GM23338 (cell line): ENCODE data around the gene VGLL4. TPM values are rescaled to one million over a fixed set of nuclear protein-coding genes. Genes with fewer than 3 reads are reported as not detected.

Experiments used
- ATAC-seq: fragments of 200-7000 bp; cut with Tn5 transposase; 3 replicates; pipeline ENCODE4 v1.9.1; 2020
- DNase-seq: peaks from one replicate; pipeline ENCODE4 v3.0.0-alpha.2; 2015; ENCODE audit warnings: low spot score
- H2AFZ ChIP-seq: fragments of 200-600 bp; sonication (generic); 2 replicates; pipeline ENCODE4 v1.8.0; 2016; ENCODE audit warnings: antibody characterized with exemption, mild to moderate bottlenecking, moderate library complexity
- H3F3A ChIP-seq: fragments of 200-600 bp; sonication (generic); replicated peaks from 2 replicates; pipeline ENCODE4 v1.8.0; 2017; ENCODE audit warnings: antibody characterized with exemption, mixed run types, low read depth
- H3K27ac ChIP-seq: fragments of 200-600 bp; sonication (generic); 2 replicates; pipeline ENCODE4 v1.6.1; 2016; ENCODE audit warnings: low read depth
- H3K27me3 ChIP-seq: fragments of 200-600 bp; sonication (generic); 2 replicates; pipeline ENCODE4 v1.8.0; 2016; ENCODE audit warnings: mild to moderate bottlenecking, mixed run types, moderate library complexity; ENCODE audit not compliant: insufficient read depth
- H3K36me3 ChIP-seq: fragments of 200-600 bp; sonication (generic); 2 replicates; pipeline ENCODE4 v1.8.0; 2016; ENCODE audit warnings: mild to moderate bottlenecking; ENCODE audit not compliant: insufficient read depth
- H3K4me1 ChIP-seq: fragments of 200-600 bp; sonication (generic); 2 replicates; pipeline ENCODE4 v1.8.0; 2016; ENCODE audit warnings: mild to moderate bottlenecking, moderate library complexity; ENCODE audit not compliant: insufficient read depth
- H3K4me2 ChIP-seq: fragments of 200-600 bp; sonication (generic); 2 replicates; pipeline ENCODE4 v1.7.1; 2017; ENCODE audit warnings: mixed run types
- H3K4me3 ChIP-seq: fragments of 200-600 bp; sonication (generic); 2 replicates; pipeline ENCODE4 v1.6.1; 2016; ENCODE audit warnings: mixed run types
- H3K79me2 ChIP-seq: fragments of 200-600 bp; sonication (generic); replicated peaks from 2 replicates; pipeline ENCODE4 v1.8.0; 2017; ENCODE audit warnings: mild to moderate bottlenecking; ENCODE audit not compliant: insufficient read depth
- H3K9me2 ChIP-seq: fragments of 200-600 bp; sonication (generic); 2 replicates; pipeline ENCODE4 v1.8.0; 2017; ENCODE audit not compliant: insufficient read depth
- H4K20me1 ChIP-seq: fragments of 200-600 bp; sonication (generic); replicated peaks from 2 replicates; pipeline ENCODE4 v1.8.0; 2017; ENCODE audit warnings: mild to moderate bottlenecking; ENCODE audit not compliant: insufficient read depth
- H3K27ac Mint-ChIP-seq: 2 replicates; pipeline ENCODE4 v1.8.0; 2020; ENCODE audit warnings: inconsistent platforms, mild to moderate bottlenecking, moderate library complexity, mixed read lengths
- H3K27me3 Mint-ChIP-seq: 3 replicates; pipeline ENCODE4 v1.8.0; 2022; ENCODE audit warnings: low read depth, mild to moderate bottlenecking, moderate library complexity, mixed read lengths, inconsistent platforms; ENCODE audit not compliant: insufficient read depth, poor library complexity
- H3K36me3 Mint-ChIP-seq: 3 replicates; pipeline ENCODE4 v1.8.0; 2021; ENCODE audit warnings: low read depth, mild to moderate bottlenecking, inconsistent platforms, moderate library complexity, mixed read lengths
- H3K4me1 Mint-ChIP-seq: 3 replicates; pipeline ENCODE4 v1.8.0; 2020; ENCODE audit warnings: mild to moderate bottlenecking, inconsistent platforms, mixed read lengths
- H3K4me3 Mint-ChIP-seq: 3 replicates; pipeline ENCODE4 v1.8.0; 2021; ENCODE audit warnings: moderate library complexity, mild to moderate bottlenecking, inconsistent platforms, mixed read lengths
- H3K9me3 Mint-ChIP-seq: 3 replicates; pipeline ENCODE4 v1.8.0; 2020; ENCODE audit warnings: moderate library complexity, mild to moderate bottlenecking, inconsistent platforms, mixed read lengths
- CREB1 ChIP-seq: fragments of 250-450 bp; sonication (Bioruptor Pico); IDR thresholded peaks from 2 replicates; pipeline ENCODE4 v1.5.0; 2020; ENCODE audit warnings: low read depth, mild to moderate bottlenecking, moderate library complexity
- EZH2 ChIP-seq: fragments of 200-600 bp; sonication (generic); IDR thresholded peaks from one replicate; pipeline ENCODE4 v1.8.0; 2017; ENCODE audit warnings: antibody characterized with exemption, mild to moderate bottlenecking, low read depth; ENCODE audit not compliant: unreplicated experiment
- EZH2phosphoT487 ChIP-seq: fragments of 200-600 bp; sonication (generic); IDR thresholded peaks from one replicate; pipeline ENCODE4 v1.8.1; 2018; ENCODE audit warnings: antibody characterized with exemption; ENCODE audit not compliant: unreplicated experiment
- JUNB ChIP-seq: IDR thresholded peaks from one replicate; pipeline ENCODE4 v1.6.1; 2016; ENCODE audit warnings: antibody characterized with exemption; ENCODE audit not compliant: unreplicated experiment
- NANOG ChIP-seq: IDR thresholded peaks from 2 replicates; pipeline ENCODE4 v1.6.1; 2016; ENCODE audit warnings: antibody characterized with exemption, borderline replicate concordance
- POLR2AphosphoS5 ChIP-seq: IDR thresholded peaks from 2 replicates; pipeline ENCODE4 v1.6.1; 2016; ENCODE audit warnings: antibody characterized with exemption, low read depth
- ZNF114 ChIP-seq: fragments of 250-450 bp; sonication (Bioruptor Pico); IDR thresholded peaks from 2 replicates; pipeline ENCODE4 v1.5.0; 2020; ENCODE audit warnings: mild to moderate bottlenecking, moderate library complexity
- ZNF331 ChIP-seq: fragments of 250-450 bp; sonication (Bioruptor Pico); IDR thresholded peaks from 2 replicates; pipeline ENCODE4 v1.5.0; 2020; ENCODE audit warnings: low read depth, mild to moderate bottlenecking, moderate library complexity
- polyA plus RNA-seq: library from polyadenylated mRNA; unstranded; fragments of >200 nt; fragmentation: Nextera tagmentation; extraction: Ambion mirVana; gene quantifications from 2 replicates; pipeline ENCODE4 v1.2.1, GENCODE V29; 2016
- total RNA-seq: library from RNA; depleted of rRNA; stranded (reverse); fragments of >200 nt; shearing (Covaris generic); gene quantifications from 2 replicates; pipeline ENCODE4 v1.2.3, GENCODE V29; 2014
- TF ChIP-seq, protein P1 (sequence below): fragments of 250-450 bp; sonication (Bioruptor Pico); IDR thresholded peaks from 2 replicates; pipeline ENCODE4 v1.5.0; 2020; ENCODE audit warnings: mild to moderate bottlenecking, moderate library complexity
- TF ChIP-seq, protein P2 (sequence below): IDR thresholded peaks from 2 replicates; pipeline ENCODE4 v1.6.1; 2016; ENCODE audit warnings: antibody characterized with exemption
- TF ChIP-seq, protein P3 (sequence below): IDR thresholded peaks from one replicate; pipeline ENCODE4 v1.6.1; 2018; ENCODE audit warnings: antibody characterized with exemption; ENCODE audit not compliant: unreplicated experiment

Gene VGLL4
- total and polyA plus RNA-seq, 2 experiments from 2014 or later, result 20.8 to 45.9 TPM

DNA sequence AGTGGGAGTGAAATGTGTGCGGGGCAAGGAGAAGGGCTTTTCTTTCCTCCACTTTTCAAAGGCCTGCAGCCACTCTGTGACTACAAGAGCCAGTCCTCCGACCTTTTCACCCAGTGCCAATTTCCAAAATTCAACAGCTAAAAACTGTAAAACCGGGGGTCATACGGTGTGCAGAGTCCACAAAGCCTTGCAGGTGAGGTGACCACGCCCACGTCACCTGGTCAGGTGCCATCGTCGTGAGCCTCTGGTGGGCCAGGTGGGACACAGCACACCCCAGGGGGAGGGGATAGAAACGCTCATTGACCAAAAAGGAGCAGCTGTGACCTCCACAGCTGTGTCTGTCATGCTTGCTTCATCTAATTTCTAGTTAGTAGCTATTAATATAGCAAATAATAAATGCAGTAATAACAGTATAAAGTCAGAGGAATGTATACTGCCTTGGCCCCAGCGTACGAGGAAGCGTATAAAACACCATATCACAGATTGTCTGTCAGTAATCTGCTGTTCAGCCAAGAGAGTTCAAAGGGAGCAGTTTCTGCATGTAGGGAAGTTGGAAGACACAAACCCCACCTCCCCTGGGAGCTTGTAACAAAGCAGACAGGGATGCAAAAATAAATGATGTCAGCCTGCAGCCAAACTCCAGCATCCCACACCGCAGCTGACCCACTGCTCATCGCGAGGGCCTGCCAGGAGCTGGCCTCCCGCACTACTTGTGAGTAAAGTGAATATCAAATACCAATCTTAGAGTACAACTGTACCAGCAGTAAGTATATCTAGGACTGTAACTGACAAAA lies 86.7 kb downstream of the VGLL4 start:
- Histone ChIP-seq H3K36me3 (no peaks in the 10 kb centered on the region), H3K4me3 (no peak overlapping the region), H4K20me1 (peaks cover 12% of the 10 kb centered on the region; the same call in 1 of the 2 replicates), H3K4me2 (no peak overlapping the region), H3K79me2 (peaks cover 11% of the 10 kb centered on the region; the same call in 1 of the 2 replicates), H3K27ac (no peak overlapping the region), H2AFZ (no peak overlapping the region), H3K4me1 (no peaks in the 10 kb centered on the region; the same call in 1 of the 2 replicates), H3F3A (no peaks in the 10 kb centered on the region), H3K27me3 (no peaks in the 10 kb centered on the region), H3K9me2 (no peaks in the 10 kb centered on the region)
- Mint-ChIP-seq H3K27me3 (peaks cover 8% of the 10 kb centered on the region), H3K4me1 (peaks cover 11% of the 10 kb centered on the region), H3K27ac (no peak overlapping the region), H3K9me3 (no peaks in the 10 kb centered on the region; the same call in 2 of the 3 replicates), H3K4me3 (no peak overlapping the region), H3K36me3 (peaks cover 26% of the 10 kb centered on the region)
- no peak for ATAC-seq
- DNase-seq, result no peak
- TF ChIP-seq JUNB, result no peak
- TF ChIP-seq NANOG, result no peak
- TF ChIP-seq, protein P1, sequence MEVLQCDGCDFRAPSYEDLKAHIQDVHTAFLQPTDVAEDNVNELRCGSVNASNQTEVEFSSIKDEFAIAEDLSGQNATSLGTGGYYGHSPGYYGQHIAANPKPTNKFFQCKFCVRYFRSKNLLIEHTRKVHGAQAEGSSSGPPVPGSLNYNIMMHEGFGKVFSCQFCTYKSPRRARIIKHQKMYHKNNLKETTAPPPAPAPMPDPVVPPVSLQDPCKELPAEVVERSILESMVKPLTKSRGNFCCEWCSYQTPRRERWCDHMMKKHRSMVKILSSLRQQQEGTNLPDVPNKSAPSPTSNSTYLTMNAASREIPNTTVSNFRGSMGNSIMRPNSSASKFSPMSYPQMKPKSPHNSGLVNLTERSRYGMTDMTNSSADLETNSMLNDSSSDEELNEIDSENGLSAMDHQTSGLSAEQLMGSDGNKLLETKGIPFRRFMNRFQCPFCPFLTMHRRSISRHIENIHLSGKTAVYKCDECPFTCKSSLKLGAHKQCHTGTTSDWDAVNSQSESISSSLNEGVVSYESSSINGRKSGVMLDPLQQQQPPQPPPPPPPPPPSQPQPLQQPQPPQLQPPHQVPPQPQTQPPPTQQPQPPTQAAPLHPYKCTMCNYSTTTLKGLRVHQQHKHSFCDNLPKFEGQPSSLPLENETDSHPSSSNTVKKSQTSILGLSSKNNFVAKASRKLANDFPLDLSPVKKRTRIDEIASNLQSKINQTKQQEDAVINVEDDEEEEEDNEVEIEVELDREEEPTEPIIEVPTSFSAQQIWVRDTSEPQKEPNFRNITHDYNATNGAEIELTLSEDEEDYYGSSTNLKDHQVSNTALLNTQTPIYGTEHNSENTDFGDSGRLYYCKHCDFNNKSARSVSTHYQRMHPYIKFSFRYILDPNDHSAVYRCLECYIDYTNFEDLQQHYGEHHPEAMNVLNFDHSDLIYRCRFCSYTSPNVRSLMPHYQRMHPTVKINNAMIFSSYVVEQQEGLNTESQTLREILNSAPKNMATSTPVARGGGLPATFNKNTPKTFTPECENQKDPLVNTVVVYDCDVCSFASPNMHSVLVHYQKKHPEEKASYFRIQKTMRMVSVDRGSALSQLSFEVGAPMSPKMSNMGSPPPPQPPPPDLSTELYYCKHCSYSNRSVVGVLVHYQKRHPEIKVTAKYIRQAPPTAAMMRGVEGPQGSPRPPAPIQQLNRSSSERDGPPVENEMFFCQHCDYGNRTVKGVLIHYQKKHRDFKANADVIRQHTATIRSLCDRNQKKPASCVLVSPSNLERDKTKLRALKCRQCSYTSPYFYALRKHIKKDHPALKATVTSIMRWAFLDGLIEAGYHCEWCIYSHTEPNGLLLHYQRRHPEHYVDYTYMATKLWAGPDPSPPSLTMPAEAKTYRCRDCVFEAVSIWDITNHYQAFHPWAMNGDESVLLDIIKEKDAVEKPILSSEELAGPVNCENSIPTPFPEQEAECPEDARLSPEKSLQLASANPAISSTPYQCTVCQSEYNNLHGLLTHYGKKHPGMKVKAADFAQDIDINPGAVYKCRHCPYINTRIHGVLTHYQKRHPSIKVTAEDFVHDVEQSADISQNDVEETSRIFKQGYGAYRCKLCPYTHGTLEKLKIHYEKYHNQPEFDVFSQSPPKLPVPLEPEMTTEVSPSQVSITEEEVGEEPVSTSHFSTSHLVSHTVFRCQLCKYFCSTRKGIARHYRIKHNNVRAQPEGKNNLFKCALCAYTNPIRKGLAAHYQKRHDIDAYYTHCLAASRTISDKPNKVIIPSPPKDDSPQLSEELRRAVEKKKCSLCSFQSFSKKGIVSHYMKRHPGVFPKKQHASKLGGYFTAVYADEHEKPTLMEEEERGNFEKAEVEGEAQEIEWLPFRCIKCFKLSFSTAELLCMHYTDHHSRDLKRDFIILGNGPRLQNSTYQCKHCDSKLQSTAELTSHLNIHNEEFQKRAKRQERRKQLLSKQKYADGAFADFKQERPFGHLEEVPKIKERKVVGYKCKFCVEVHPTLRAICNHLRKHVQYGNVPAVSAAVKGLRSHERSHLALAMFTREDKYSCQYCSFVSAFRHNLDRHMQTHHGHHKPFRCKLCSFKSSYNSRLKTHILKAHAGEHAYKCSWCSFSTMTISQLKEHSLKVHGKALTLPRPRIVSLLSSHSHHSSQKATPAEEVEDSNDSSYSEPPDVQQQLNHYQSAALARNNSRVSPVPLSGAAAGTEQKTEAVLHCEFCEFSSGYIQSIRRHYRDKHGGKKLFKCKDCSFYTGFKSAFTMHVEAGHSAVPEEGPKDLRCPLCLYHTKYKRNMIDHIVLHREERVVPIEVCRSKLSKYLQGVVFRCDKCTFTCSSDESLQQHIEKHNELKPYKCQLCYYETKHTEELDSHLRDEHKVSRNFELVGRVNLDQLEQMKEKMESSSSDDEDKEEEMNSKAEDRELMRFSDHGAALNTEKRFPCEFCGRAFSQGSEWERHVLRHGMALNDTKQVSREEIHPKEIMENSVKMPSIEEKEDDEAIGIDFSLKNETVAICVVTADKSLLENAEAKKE (CRISPR knock-in tag), result no peak
- no peak for TF ChIP-seq ZNF114 (CRISPR knock-in tag)
- TF ChIP-seq ZNF331 (CRISPR knock-in tag), result no peak
- TF ChIP-seq POLR2AphosphoS5, result no peak
- no peak for TF ChIP-seq EZH2phosphoT487
- TF ChIP-seq, protein P2, sequence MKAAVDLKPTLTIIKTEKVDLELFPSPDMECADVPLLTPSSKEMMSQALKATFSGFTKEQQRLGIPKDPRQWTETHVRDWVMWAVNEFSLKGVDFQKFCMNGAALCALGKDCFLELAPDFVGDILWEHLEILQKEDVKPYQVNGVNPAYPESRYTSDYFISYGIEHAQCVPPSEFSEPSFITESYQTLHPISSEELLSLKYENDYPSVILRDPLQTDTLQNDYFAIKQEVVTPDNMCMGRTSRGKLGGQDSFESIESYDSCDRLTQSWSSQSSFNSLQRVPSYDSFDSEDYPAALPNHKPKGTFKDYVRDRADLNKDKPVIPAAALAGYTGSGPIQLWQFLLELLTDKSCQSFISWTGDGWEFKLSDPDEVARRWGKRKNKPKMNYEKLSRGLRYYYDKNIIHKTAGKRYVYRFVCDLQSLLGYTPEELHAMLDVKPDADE, result no peak
- no peak for TF ChIP-seq EZH2
- TF ChIP-seq CREB1 (CRISPR knock-in tag), result no peak
- TF ChIP-seq, protein P3, sequence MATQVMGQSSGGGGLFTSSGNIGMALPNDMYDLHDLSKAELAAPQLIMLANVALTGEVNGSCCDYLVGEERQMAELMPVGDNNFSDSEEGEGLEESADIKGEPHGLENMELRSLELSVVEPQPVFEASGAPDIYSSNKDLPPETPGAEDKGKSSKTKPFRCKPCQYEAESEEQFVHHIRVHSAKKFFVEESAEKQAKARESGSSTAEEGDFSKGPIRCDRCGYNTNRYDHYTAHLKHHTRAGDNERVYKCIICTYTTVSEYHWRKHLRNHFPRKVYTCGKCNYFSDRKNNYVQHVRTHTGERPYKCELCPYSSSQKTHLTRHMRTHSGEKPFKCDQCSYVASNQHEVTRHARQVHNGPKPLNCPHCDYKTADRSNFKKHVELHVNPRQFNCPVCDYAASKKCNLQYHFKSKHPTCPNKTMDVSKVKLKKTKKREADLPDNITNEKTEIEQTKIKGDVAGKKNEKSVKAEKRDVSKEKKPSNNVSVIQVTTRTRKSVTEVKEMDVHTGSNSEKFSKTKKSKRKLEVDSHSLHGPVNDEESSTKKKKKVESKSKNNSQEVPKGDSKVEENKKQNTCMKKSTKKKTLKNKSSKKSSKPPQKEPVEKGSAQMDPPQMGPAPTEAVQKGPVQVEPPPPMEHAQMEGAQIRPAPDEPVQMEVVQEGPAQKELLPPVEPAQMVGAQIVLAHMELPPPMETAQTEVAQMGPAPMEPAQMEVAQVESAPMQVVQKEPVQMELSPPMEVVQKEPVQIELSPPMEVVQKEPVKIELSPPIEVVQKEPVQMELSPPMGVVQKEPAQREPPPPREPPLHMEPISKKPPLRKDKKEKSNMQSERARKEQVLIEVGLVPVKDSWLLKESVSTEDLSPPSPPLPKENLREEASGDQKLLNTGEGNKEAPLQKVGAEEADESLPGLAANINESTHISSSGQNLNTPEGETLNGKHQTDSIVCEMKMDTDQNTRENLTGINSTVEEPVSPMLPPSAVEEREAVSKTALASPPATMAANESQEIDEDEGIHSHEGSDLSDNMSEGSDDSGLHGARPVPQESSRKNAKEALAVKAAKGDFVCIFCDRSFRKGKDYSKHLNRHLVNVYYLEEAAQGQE, result no peak
